Measurements from ENCODE around the gene FSTL5. TPM values are rescaled to one million over a fixed set of nuclear protein-coding genes. Genes with fewer than 3 reads are reported as not detected.

Gene FSTL5
- total RNA-seq = 0.13 TPM in 1 of 2 replicates, not detected in the other

GRCh38 chr4:162163892-162164759 is at the start of gene FSTL5:
Gene FSTL5, minus strand, starts transcription at chr4:162164000. Its CDS starts 52,604 bp downstream, at chr4:162111396.

Data from epithelial cell of alveolus of lung (primary cell).